ENCODE results near the gene QRICH1. TPM values are rescaled to one million over a fixed set of nuclear protein-coding genes. Genes with fewer than 3 reads are reported as not detected.

The QRICH1 gene
- total RNA-seq, 1 experiment from 2014 or later = 123 TPM

DNA sequence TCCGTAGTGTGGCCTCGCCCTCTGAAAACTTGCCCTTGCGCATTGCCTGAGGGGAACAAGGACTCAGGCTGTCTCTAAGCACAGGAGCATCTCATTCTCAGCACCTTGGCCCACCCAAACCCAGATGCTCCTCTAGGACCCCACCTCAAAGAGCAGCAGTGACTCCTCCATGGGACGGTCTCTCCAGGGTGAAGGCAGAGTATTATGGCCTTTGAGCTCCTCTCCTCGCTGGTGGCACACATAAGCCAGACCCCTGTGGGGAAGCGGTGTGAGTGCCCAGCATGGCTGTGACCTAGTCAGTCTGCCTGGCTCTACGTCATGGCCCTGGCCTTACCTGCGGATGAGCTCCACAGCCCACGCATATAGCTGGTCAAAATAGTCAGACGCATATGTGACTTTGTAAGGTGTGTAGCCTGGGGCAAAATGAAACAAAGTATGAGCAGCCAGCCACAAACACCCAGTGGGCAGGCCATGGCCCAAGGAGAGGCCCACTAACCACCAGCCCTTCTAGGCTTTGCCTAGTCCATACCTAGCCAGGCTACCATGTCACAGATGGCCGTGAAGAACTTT is 6.3 kb upstream of the QRICH1 start (continued):
- TF ChIP-seq, protein P1, sequence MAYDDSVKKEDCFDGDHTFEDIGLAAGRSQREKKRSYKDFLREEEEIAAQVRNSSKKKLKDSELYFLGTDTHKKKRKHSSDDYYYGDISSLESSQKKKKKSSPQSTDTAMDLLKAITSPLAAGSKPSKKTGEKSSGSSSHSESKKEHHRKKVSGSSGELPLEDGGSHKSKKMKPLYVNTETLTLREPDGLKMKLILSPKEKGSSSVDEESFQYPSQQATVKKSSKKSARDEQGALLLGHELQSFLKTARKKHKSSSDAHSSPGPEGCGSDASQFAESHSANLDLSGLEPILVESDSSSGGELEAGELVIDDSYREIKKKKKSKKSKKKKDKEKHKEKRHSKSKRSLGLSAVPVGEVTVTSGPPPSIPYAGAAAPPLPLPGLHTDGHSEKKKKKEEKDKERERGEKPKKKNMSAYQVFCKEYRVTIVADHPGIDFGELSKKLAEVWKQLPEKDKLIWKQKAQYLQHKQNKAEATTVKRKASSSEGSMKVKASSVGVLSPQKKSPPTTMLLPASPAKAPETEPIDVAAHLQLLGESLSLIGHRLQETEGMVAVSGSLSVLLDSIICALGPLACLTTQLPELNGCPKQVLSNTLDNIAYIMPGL (CRISPR knock-in tag; IDR thresholded peaks at IDR 0.05) = no peak
- TF ChIP-seq OVOL2 (CRISPR knock-in tag; IDR thresholded peaks at IDR 0.05; ENCODE audit: borderline replicate concordance) (no peak), SMAD4 (CRISPR knock-in tag; IDR thresholded peaks at IDR 0.05) (no peak), ZNF232 (CRISPR knock-in tag; IDR thresholded peaks at IDR 0.05) (no peak)
- TF ChIP-seq, protein P2, sequence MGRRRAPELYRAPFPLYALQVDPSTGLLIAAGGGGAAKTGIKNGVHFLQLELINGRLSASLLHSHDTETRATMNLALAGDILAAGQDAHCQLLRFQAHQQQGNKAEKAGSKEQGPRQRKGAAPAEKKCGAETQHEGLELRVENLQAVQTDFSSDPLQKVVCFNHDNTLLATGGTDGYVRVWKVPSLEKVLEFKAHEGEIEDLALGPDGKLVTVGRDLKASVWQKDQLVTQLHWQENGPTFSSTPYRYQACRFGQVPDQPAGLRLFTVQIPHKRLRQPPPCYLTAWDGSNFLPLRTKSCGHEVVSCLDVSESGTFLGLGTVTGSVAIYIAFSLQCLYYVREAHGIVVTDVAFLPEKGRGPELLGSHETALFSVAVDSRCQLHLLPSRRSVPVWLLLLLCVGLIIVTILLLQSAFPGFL (CRISPR knock-in tag; IDR thresholded peaks at IDR 0.05; ENCODE audit: borderline replicate concordance) = no peak
- TF ChIP-seq, protein P3, sequence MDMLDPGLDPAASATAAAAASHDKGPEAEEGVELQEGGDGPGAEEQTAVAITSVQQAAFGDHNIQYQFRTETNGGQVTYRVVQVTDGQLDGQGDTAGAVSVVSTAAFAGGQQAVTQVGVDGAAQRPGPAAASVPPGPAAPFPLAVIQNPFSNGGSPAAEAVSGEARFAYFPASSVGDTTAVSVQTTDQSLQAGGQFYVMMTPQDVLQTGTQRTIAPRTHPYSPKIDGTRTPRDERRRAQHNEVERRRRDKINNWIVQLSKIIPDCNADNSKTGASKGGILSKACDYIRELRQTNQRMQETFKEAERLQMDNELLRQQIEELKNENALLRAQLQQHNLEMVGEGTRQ (CRISPR knock-in tag; IDR thresholded peaks at IDR 0.05) = no peak

DNA sequence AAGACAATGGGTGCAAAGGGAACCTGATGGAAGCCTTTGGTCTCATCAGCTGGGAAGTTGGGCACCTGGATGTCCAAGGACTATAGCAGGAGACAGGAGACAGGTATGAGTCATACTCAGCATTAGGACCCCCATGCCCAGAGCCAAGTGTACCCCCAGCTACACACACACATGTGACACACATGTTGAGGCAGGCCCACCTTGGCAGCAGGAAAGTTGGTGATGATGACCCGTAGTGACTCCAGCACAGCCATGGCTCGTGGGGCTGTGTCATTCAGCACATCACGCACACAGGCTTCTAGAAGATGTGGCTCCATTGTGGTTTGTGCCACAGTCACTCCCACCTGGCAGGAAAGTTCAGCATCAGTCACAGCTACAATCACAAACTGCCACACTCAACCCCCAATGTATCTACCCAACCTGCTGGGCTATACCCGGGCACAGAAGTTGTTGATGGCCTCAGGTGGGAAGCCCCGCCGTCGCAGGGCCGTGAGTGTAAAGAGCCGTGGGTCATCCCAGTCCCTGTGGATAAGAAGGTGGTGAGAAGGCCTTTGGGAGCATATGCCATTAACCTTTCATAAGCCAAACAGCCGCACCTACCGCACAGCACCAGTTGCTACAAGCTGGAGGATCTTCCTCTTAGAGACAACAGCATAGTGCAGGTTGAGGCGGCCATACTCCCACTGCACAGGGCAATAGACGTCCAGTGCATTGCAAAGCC is 5.2 kb upstream of the QRICH1 start:
- TF ChIP-seq, protein P4, sequence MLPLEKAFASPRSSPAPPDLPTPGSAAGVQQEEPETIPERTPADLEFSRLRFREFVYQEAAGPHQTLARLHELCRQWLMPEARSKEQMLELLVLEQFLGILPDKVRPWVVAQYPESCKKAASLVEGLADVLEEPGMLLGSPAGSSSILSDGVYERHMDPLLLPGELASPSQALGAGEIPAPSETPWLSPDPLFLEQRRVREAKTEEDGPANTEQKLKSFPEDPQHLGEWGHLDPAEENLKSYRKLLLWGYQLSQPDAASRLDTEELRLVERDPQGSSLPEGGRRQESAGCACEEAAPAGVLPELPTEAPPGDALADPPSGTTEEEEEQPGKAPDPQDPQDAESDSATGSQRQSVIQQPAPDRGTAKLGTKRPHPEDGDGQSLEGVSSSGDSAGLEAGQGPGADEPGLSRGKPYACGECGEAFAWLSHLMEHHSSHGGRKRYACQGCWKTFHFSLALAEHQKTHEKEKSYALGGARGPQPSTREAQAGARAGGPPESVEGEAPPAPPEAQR (CRISPR knock-in tag; IDR thresholded peaks at IDR 0.05) = no peak
- TF ChIP-seq, protein P5, sequence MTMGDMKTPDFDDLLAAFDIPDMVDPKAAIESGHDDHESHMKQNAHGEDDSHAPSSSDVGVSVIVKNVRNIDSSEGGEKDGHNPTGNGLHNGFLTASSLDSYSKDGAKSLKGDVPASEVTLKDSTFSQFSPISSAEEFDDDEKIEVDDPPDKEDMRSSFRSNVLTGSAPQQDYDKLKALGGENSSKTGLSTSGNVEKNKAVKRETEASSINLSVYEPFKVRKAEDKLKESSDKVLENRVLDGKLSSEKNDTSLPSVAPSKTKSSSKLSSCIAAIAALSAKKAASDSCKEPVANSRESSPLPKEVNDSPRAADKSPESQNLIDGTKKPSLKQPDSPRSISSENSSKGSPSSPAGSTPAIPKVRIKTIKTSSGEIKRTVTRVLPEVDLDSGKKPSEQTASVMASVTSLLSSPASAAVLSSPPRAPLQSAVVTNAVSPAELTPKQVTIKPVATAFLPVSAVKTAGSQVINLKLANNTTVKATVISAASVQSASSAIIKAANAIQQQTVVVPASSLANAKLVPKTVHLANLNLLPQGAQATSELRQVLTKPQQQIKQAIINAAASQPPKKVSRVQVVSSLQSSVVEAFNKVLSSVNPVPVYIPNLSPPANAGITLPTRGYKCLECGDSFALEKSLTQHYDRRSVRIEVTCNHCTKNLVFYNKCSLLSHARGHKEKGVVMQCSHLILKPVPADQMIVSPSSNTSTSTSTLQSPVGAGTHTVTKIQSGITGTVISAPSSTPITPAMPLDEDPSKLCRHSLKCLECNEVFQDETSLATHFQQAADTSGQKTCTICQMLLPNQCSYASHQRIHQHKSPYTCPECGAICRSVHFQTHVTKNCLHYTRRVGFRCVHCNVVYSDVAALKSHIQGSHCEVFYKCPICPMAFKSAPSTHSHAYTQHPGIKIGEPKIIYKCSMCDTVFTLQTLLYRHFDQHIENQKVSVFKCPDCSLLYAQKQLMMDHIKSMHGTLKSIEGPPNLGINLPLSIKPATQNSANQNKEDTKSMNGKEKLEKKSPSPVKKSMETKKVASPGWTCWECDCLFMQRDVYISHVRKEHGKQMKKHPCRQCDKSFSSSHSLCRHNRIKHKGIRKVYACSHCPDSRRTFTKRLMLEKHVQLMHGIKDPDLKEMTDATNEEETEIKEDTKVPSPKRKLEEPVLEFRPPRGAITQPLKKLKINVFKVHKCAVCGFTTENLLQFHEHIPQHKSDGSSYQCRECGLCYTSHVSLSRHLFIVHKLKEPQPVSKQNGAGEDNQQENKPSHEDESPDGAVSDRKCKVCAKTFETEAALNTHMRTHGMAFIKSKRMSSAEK (CRISPR knock-in tag; IDR thresholded peaks at IDR 0.05; ENCODE audit: borderline replicate concordance) = no peak
- TF ChIP-seq ZNF232 (CRISPR knock-in tag; IDR thresholded peaks at IDR 0.05) (no peak), CBFB (CRISPR knock-in tag; IDR thresholded peaks at IDR 0.05; ENCODE audit: low read depth) (no peak), JUN (CRISPR knock-in tag; IDR thresholded peaks at IDR 0.05) (no peak), ZNF317 (CRISPR knock-in tag; IDR thresholded peaks at IDR 0.05; ENCODE audit: borderline replicate concordance, low read depth) (no peak), GRHL2 (CRISPR knock-in tag; IDR thresholded peaks at IDR 0.05; ENCODE audit: insufficient replicate concordance, severe bottlenecking) (no peak), ZNF671 (CRISPR knock-in tag; IDR thresholded peaks at IDR 0.05) (no peak), PRRX2 (CRISPR knock-in tag; IDR thresholded peaks at IDR 0.05) (no peak)
- TF ChIP-seq, protein P6, sequence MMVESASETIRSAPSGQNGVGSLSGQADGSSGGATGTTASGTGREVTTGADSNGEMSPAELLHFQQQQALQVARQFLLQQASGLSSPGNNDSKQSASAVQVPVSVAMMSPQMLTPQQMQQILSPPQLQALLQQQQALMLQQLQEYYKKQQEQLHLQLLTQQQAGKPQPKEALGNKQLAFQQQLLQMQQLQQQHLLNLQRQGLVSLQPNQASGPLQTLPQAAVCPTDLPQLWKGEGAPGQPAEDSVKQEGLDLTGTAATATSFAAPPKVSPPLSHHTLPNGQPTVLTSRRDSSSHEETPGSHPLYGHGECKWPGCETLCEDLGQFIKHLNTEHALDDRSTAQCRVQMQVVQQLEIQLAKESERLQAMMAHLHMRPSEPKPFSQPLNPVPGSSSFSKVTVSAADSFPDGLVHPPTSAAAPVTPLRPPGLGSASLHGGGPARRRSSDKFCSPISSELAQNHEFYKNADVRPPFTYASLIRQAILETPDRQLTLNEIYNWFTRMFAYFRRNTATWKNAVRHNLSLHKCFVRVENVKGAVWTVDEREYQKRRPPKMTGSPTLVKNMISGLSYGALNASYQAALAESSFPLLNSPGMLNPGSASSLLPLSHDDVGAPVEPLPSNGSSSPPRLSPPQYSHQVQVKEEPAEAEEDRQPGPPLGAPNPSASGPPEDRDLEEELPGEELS (CRISPR knock-in tag; IDR thresholded peaks at IDR 0.05) = no peak
- TF ChIP-seq, protein P7, sequence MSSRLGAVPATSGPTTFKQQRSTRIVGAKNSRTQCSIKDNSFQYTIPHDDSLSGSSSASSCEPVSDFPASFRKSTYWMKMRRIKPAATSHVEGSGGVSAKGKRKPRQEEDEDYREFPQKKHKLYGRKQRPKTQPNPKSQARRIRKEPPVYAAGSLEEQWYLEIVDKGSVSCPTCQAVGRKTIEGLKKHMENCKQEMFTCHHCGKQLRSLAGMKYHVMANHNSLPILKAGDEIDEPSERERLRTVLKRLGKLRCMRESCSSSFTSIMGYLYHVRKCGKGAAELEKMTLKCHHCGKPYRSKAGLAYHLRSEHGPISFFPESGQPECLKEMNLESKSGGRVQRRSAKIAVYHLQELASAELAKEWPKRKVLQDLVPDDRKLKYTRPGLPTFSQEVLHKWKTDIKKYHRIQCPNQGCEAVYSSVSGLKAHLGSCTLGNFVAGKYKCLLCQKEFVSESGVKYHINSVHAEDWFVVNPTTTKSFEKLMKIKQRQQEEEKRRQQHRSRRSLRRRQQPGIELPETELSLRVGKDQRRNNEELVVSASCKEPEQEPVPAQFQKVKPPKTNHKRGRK (CRISPR knock-in tag; IDR thresholded peaks at IDR 0.05; ENCODE audit: borderline replicate concordance) = no peak
- Mint-ChIP-seq H3K4me3 (no peak overlapping the region), H3K27ac (no peak overlapping the region), H3K9me3 (no peaks in the 10 kb centered on the region), H3K4me1 (peaks cover 8% of the 10 kb centered on the region; the same call in 1 of the 2 replicates), H3K36me3 (peaks cover 61% of the 10 kb centered on the region), H3K27me3 (ENCODE audit: low read depth) (no peaks in the 10 kb centered on the region)
- ATAC-seq (no peak), DNase-seq (ENCODE audit: low spot score) (no peak)
- POLR2A ChIA-PET = no interaction called here
- CTCF ChIA-PET = no interaction called here

Data from WTC11 (cell line).